ENCODE data around the gene BOLA2B.

Gene BOLA2B

GRCh38 chr16:30147843-30148510 is 45.5 kb downstream of the BOLA2B start:
- FAIRE-seq: no peak

GRCh38 chr16:30145657-30146056 is 47.8 kb downstream of the BOLA2B start:
- FAIRE-seq: no peak
- no peak for DNase-seq (ENCODE audit: extremely low spot score, insufficient read length, low read depth)

More at GRCh38 chr16:30147843-30148510, 45.5 kb downstream of the BOLA2B start:
- DNase-seq (ENCODE audit: extremely low spot score, insufficient read length, low read depth): no peak

- DNase-seq (ENCODE audit: extremely low spot score, insufficient read length, low read depth): no peak
- FAIRE-seq: no peak
Measured at GRCh38 chr16:30144917-30145316, 48.5 kb downstream of the BOLA2B start.

GRCh38 chr16:30144017-30144416 is 49.4 kb downstream of the BOLA2B start:
- DNase-seq (ENCODE audit: extremely low spot score, insufficient read length, low read depth) (no peak), FAIRE-seq (no peak)

- DNase-seq (ENCODE audit: extremely low spot score, insufficient read length, low read depth) (no peak), FAIRE-seq (no peak)
Measured at GRCh38 chr16:30143347-30143702, 50.1 kb downstream of the BOLA2B start.
